D721Med (cell line): ENCODE data around the gene TRAF1.

Experiments
- DNase-seq: peaks from one replicate; pipeline ENCODE4 v3.0.0; 2011; ENCODE audit warnings: low spot score; ENCODE audit not compliant: insufficient read length
- FAIRE-seq: peaks from 2 replicates; lab custom pipeline; 2011; peaks lifted over from hg19 to GRCh38; lab: Jason Lieb, UNC
- TF ChIP-seq, protein P1 (sequence below): IDR thresholded peaks from 2 replicates; pipeline ENCODE4 v1.5.1; 2012; ENCODE audit warnings: mild to moderate bottlenecking, control low read depth; ENCODE audit not compliant: insufficient read depth; ENCODE audit errors: missing control alignments

Gene TRAF1

DNA sequence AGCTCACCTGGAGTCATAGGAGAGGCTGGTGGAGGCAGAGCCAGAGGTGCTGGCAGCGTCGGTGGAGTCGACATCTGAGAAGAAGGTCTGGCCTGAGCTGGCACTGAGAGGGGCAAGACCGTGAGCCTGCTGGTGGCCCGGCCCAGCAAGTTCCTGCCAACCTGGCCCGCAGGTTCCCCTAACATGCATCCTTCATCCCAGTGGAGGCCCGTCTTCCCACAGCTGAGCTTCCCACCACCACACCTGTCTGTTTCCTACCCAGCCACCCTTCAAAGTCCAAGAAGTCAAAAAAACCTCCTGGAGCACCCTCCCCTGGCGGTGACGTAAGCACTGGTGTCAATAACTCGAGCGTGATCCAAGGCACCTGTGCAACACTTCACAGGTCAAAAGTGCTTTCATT lies 66.5 kb downstream of the TRAF1 start:
- DNase-seq = no peak
- FAIRE-seq = no peak
- TF ChIP-seq, protein P1, sequence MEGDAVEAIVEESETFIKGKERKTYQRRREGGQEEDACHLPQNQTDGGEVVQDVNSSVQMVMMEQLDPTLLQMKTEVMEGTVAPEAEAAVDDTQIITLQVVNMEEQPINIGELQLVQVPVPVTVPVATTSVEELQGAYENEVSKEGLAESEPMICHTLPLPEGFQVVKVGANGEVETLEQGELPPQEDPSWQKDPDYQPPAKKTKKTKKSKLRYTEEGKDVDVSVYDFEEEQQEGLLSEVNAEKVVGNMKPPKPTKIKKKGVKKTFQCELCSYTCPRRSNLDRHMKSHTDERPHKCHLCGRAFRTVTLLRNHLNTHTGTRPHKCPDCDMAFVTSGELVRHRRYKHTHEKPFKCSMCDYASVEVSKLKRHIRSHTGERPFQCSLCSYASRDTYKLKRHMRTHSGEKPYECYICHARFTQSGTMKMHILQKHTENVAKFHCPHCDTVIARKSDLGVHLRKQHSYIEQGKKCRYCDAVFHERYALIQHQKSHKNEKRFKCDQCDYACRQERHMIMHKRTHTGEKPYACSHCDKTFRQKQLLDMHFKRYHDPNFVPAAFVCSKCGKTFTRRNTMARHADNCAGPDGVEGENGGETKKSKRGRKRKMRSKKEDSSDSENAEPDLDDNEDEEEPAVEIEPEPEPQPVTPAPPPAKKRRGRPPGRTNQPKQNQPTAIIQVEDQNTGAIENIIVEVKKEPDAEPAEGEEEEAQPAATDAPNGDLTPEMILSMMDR = no peak

DNA sequence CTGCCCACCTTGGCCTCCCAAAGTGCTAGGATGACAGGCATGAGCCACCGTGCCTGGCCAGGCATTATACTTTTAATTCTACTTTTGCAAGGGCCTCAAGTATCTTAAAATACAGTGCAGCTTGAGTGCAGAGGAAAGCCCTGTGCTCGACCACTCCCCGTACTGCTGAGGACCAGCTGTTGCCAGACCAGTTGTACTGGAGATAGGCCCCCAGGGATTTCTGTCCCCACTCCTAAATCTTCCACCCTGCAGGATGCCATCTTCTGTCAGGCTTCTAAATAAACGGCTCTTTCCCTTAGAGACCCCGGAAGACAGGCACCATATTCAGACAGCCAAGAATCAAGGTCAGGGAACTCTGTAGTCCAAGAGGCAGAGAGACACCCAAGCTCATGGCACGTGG lies 67.2 kb downstream of the TRAF1 start:
- TF ChIP-seq, protein P1 = no peak

DNA sequence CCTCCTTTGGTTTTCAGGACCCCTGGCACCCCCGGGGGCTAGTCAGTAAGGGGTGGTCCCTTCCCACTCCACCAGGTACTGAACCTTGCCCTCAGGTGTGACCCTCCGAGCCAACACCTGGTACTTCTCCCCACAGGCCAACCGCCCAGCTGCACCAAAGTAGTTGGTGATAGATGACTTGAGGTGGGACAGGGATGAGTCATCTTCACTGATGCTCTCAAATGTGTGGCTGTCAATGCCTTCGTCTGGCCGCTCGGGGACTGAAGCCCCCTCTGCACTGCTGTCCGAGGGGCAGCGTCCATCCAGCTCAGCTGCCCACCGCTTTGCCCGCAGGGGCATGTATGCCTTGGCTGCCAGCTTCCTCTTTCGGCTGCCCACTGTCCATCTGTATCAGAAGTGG lies 68.7 kb downstream of the TRAF1 start:
- DNase-seq (no peak), FAIRE-seq (no peak)
- TF ChIP-seq, protein P1 = no peak

More for the DNA sequence above, 67.2 kb downstream of the TRAF1 start:
- no peak for DNase-seq
- FAIRE-seq = no peak

DNA sequence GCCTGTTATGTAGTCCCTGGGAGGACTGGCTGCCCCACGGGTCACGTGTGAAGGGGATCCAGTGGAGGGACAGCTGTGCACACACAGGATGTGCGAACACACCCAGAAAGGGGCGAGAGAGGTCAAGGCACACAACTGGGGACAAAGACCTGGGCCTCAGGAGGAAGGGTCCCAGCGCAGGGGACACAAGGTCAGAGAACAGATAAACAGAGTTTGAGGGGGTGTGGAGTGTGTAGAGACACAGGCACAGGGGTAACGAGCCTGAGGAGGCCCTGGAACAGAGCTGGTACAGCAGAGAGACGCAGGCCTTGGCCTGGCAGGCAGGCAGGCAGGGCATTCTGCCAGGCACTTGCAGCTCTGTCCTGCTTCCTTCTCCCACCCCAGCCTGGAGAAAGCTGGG lies 69.1 kb downstream of the TRAF1 start:
- DNase-seq (no peak), FAIRE-seq (no peak)
- TF ChIP-seq, protein P1 = no peak

DNA sequence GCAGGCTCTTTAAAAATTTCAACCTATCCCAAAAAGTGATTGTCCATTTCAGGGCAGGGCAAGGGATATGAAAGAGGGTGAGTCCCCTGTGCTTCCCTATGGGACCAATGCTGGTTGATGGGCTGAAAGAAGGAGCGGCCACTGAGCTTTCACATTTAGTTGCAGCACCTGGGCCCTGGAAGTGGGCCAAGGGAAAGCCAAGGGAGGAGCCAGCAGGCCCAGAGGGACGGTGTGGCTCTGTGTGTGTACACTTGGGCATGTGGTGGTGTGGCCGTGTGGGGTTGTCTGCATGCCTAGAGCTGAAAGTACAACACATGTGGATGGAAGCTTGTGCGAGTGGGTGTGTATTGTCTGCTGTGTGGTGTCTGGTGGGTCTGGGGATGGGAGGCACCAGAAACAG lies 69.9 kb downstream of the TRAF1 start:
- FAIRE-seq (no peak), DNase-seq (no peak)
- TF ChIP-seq, protein P1 = no peak

DNA sequence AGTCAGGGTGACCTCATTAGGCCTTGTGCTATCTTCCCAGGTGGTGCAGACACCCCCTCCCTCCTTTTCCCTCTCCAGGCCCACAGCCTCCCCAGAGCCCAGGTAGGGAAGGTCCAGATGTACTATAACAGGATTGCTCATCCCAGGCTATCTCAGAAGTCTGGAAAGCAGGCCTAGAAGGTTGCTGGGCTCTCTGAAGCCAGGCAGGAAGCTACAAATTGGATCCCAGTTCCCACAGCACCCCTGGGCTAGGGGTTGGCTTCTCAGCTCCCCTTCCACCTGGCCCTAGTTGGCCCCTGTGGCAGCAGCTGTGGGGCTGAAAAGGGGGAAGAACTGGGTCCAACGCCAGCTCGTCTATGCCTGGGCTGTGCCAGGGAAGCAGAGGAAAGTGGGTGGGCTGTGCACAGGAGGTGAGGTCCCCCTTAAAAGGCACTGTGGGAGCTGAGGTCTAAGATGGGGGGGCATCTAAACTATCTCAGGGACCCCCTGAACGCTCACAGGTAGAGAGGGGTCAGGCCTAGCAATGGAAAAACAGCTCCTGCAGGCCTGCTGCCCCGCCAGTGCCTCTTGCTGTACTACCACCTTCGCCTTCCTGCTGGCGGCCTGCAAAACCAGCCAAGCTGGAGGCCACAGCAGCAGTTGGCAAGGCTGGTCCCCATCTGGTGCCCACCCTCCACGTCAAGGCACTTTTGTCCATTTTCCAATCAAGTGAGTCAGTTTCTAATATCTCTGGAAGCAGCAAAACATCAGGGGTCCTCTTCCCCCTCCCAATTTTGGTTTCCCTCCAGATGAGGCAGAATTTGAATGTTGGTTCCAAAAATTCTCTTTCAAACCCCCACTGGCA lies 70.5 kb downstream of the TRAF1 start:
- DNase-seq (no peak), FAIRE-seq (no peak)
- TF ChIP-seq, protein P1 = no peak
